H1 (cell line): ENCODE results near the gene HPS5.

Experiments used
- CHD1 ChIP-seq: IDR thresholded peaks from 2 replicates; pipeline ENCODE4 v1.6.1; 2012; ENCODE audit warnings: low read depth, low read length, improper control_type of control experiment
- RAD21 ChIP-seq, 2 experiments: IDR thresholded peaks in 1 of 2; conservative IDR thresholded peaks in 1 of 2; 2 replicates each; pipeline ENCODE4 v1.6.1; 2011; ENCODE audit warnings: low read depth in 2 of 2, low read length in 2 of 2, improper control_type of control experiment in 1 of 2, inconsistent platforms in 1 of 2, mild to moderate bottlenecking in 1 of 2, moderate library complexity in 1 of 2
- SIRT6 ChIP-seq: IDR thresholded peaks from one replicate; pipeline ENCODE4 v1.7.1; 2012; ENCODE audit warnings: low read length, inconsistent platforms
- TCF12 ChIP-seq: IDR thresholded peaks from 2 replicates; pipeline ENCODE4 v1.6.1; 2011; ENCODE audit warnings: low read depth, mild to moderate bottlenecking, low read length
- TF ChIP-seq, protein P1 (sequence below), 3 experiments: IDR thresholded peaks; 1 replicate in 2 of 3; 2 replicates in 1 of 3; pipeline versions ENCODE4 v1.5.1 to v1.6.1; 2011; ENCODE audit warnings: low read length in 3 of 3, mild to moderate bottlenecking in 3 of 3, inconsistent platforms in 2 of 3, low read depth in 1 of 3, moderate library complexity in 1 of 3; ENCODE audit not compliant: insufficient read depth in 1 of 3; ENCODE audit errors: control extremely low read depth in 1 of 3

DNA sequence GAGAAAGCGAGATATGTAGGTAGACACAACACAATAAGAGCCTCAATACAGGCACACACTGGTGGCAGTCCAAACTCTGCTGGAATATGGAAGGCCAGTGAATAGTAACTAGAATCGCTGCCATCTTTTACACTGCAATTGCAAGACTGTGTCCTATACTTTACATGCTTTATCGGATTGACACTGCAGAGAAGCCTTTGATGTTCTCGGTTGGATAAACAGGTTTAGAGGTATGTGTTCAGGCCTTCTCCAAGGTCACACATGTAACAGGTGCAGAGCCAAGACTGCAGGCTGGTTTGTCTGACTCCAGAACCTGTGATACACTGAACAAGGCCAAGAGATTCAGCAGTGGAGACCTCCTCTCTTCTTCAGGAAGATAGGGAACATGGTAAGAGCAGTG, 50.7 kb downstream of the HPS5 start:
- TF ChIP-seq, protein P1, sequence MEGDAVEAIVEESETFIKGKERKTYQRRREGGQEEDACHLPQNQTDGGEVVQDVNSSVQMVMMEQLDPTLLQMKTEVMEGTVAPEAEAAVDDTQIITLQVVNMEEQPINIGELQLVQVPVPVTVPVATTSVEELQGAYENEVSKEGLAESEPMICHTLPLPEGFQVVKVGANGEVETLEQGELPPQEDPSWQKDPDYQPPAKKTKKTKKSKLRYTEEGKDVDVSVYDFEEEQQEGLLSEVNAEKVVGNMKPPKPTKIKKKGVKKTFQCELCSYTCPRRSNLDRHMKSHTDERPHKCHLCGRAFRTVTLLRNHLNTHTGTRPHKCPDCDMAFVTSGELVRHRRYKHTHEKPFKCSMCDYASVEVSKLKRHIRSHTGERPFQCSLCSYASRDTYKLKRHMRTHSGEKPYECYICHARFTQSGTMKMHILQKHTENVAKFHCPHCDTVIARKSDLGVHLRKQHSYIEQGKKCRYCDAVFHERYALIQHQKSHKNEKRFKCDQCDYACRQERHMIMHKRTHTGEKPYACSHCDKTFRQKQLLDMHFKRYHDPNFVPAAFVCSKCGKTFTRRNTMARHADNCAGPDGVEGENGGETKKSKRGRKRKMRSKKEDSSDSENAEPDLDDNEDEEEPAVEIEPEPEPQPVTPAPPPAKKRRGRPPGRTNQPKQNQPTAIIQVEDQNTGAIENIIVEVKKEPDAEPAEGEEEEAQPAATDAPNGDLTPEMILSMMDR (IDR thresholded peaks at IDR 0.05; ENCODE audit: control extremely low read depth in 1 of 3, insufficient read depth in 1 of 3, low read depth in 1 of 3, low read length in 3 of 3): no peak
- TF ChIP-seq CHD1: no peak
- no peak for TF ChIP-seq RAD21 (IDR thresholded peaks at IDR 0.05 in 1 of 2, conservative IDR thresholded peaks at IDR 0.05 in 1 of 2; ENCODE audit: low read depth in 2 of 2, low read length in 2 of 2)
- no peak for TF ChIP-seq SIRT6
- TF ChIP-seq TCF12: no peak
